Calu3 (cell line): ENCODE data around the gene MMP15. TPM values are rescaled to one million over a fixed set of nuclear protein-coding genes. Genes with fewer than 3 reads are reported as not detected.

ENCODE experiments used
- BruUV-seq: library from RNA; stranded (reverse); fragments of 400-500 nt; replicated peaks from 2 replicates; lab custom pipeline; 2021; lab: Mats Ljungman, UMichigan
- CTCF ChIA-PET: fragments of 300-600 bp; sonication (Branson Sonifier 250); formaldehyde crosslinking; loops from one replicate; lab custom pipeline; 2022; ENCODE audit warnings: antibody characterized with exemption; lab: Charles Lee
- DNase-seq: peaks from one replicate; pipeline ENCODE4 v3.0.0; 2022
- H3K27ac Mint-ChIP-seq: one replicate; pipeline ENCODE4 v1.8.0; 2022; ENCODE audit warnings: mixed read lengths; ENCODE audit not compliant: unreplicated experiment
- H3K27me3 Mint-ChIP-seq: one replicate; pipeline ENCODE4 v1.8.0; 2022; ENCODE audit warnings: mixed read lengths; ENCODE audit not compliant: unreplicated experiment
- H3K36me3 Mint-ChIP-seq: one replicate; pipeline ENCODE4 v1.8.0; 2022; ENCODE audit warnings: mild to moderate bottlenecking, moderate library complexity, mixed read lengths; ENCODE audit not compliant: insufficient read depth, unreplicated experiment
- H3K4me1 Mint-ChIP-seq: one replicate; pipeline ENCODE4 v1.8.0; 2022; ENCODE audit warnings: mild to moderate bottlenecking, low read depth, mixed read lengths; ENCODE audit not compliant: unreplicated experiment
- H3K4me3 Mint-ChIP-seq: one replicate; pipeline ENCODE4 v1.8.0; 2022; ENCODE audit warnings: mild to moderate bottlenecking, low read depth, moderate library complexity, mixed read lengths; ENCODE audit not compliant: unreplicated experiment
- H3K9me3 Mint-ChIP-seq: one replicate; pipeline ENCODE4 v1.8.0; 2022; ENCODE audit warnings: low read depth, mixed read lengths; ENCODE audit not compliant: unreplicated experiment
- intact Hi-C: fragments of 100-400 bp; cut with micrococcal nuclease; formaldehyde crosslinking; loops from one replicate; pipeline ENCODE4 v1.10.0; 2022; ENCODE audit not compliant: unreplicated experiment
- total RNA-seq: library from RNA; stranded (reverse); gene quantifications from 2 replicates; pipeline ENCODE4 v1.2.3, GENCODE V29; 2022
- TF ChIP-seq, protein P1 (sequence below): fragments of 200-600 bp; IDR thresholded peaks from one replicate; pipeline ENCODE4 v1.8.0; 2022; ENCODE audit warnings: antibody characterized with exemption; ENCODE audit not compliant: unreplicated experiment

The MMP15 gene
- total RNA-seq, 1 experiment from 2014 or later = 81.4 TPM

DNA sequence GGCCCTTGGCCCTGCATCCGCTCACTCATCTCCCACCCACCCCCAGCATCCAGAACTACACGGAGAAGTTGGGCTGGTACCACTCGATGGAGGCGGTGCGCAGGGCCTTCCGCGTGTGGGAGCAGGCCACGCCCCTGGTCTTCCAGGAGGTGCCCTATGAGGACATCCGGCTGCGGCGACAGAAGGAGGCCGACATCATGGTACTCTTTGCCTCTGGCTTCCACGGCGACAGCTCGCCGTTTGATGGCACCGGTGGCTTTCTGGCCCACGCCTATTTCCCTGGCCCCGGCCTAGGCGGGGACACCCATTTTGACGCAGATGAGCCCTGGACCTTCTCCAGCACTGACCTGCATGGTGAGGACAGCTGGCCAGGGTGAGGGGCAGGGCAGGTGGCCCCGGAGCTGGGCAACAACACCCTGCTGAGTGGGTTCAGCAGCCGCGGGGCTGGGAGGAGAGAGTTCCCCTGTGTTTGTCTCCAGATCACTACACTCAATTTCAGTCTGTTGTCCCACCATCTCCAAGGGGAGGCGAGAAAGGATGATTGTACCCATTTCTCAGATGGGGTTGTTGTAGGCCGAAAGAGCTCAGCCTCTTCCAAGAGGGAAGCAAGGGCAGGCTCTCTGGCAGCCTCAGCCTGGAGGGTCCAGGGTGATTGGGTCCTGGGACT is 14.4 kb downstream of the MMP15 start:
- Mint-ChIP-seq H3K27me3 (no peaks in the 10 kb centered on the region), H3K4me3 (no peak overlapping the region), H3K27ac (no peak overlapping the region), H3K36me3 (peaks cover 23% of the 10 kb centered on the region), H3K4me1 (no peaks in the 10 kb centered on the region), H3K9me3 (no peaks in the 10 kb centered on the region)
- BruUV-seq = no TSS peak
- intact Hi-C loops = no loop called here
- no peak for DNase-seq
- TF ChIP-seq, protein P1, sequence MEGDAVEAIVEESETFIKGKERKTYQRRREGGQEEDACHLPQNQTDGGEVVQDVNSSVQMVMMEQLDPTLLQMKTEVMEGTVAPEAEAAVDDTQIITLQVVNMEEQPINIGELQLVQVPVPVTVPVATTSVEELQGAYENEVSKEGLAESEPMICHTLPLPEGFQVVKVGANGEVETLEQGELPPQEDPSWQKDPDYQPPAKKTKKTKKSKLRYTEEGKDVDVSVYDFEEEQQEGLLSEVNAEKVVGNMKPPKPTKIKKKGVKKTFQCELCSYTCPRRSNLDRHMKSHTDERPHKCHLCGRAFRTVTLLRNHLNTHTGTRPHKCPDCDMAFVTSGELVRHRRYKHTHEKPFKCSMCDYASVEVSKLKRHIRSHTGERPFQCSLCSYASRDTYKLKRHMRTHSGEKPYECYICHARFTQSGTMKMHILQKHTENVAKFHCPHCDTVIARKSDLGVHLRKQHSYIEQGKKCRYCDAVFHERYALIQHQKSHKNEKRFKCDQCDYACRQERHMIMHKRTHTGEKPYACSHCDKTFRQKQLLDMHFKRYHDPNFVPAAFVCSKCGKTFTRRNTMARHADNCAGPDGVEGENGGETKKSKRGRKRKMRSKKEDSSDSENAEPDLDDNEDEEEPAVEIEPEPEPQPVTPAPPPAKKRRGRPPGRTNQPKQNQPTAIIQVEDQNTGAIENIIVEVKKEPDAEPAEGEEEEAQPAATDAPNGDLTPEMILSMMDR = no peak
- CTCF ChIA-PET = interaction anchor here (0.6 kb wide), 1 partner anchor 16 kb away, joined by 7 read pairs; no protein-coding TSS in a partner anchor

DNA sequence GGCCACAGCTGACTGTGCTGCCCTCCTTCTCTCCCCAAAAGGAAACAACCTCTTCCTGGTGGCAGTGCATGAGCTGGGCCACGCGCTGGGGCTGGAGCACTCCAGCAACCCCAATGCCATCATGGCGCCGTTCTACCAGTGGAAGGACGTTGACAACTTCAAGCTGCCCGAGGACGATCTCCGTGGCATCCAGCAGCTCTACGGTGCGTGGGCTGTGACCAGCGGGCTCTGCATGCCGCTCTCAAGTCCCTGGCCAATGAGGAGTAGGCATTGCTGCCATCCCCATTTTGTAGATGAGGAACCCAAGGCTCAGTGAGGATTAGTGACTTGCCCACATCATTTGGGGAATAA is 14.9 kb downstream of the MMP15 start:
- Mint-ChIP-seq H3K9me3 (no peaks in the 10 kb centered on the region), H3K36me3 (peaks cover 23% of the 10 kb centered on the region), H3K27ac (no peak overlapping the region), H3K27me3 (no peaks in the 10 kb centered on the region), H3K4me1 (no peaks in the 10 kb centered on the region), H3K4me3 (no peak overlapping the region)
- CTCF ChIA-PET = interaction anchor here (0.6 kb wide), 1 partner anchor 16 kb away, joined by 7 read pairs; no protein-coding TSS in a partner anchor
- TF ChIP-seq, protein P1 = no peak
- intact Hi-C loops = no loop called here
- no peak for DNase-seq
- BruUV-seq = no TSS peak

DNA sequence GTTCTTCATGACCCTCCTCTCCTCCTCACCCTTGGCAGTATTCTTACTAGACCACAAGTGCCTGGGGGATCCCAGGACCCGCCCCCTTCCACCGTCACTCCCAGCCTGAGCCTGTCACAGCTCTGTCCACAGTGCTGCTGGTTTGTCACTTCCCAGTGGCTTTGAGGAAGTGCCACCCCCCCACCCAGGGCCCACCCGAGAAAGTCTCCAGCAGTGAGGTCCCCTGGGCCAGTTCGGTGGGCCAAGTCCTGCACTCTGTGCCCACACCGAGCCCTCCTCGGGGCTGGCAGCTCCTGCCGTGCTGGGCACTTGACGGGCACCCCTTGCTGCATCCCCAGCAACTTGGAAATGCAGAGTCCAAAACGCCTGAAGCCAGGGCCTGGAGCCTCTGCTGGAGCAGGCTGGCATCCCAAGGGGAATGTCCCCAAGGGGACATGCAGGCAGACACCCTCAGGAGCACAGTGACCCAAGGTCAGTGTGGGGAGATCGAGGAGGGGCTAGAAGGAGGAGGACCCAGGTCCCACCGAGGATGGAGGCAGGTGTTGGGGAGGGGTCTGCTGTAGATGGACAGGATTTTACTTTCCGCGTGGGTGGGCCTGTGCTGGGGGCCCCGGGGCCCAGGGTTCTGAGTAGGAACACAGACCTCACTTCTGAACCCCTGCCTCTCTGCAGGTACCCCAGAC is 15.5 kb downstream of the MMP15 start:
- H3K4me1 Mint-ChIP-seq = no peaks in the 10 kb centered on the region
- H3K36me3 Mint-ChIP-seq = peaks cover 23% of the 10 kb centered on the region

DNA sequence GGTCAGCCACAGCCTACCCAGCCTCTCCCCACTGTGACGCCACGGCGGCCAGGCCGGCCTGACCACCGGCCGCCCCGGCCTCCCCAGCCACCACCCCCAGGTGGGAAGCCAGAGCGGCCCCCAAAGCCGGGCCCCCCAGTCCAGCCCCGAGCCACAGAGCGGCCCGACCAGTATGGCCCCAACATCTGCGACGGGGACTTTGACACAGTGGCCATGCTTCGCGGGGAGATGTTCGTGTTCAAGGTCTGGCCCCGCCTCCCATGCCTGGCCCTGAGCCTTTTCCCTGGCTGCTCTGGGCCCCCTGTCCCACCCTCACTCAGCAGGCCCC is 16.0 kb downstream of the MMP15 start:
- no TSS peak for BruUV-seq
- no peak overlapping the region for H3K4me3 Mint-ChIP-seq
- no peaks in the 10 kb centered on the region for H3K9me3 Mint-ChIP-seq
- H3K4me1 Mint-ChIP-seq = no peaks in the 10 kb centered on the region
- H3K36me3 Mint-ChIP-seq = peaks cover 21% of the 10 kb centered on the region
- H3K27ac Mint-ChIP-seq = no peak overlapping the region
- no peaks in the 10 kb centered on the region for H3K27me3 Mint-ChIP-seq
- TF ChIP-seq, protein P1 = no peak
- intact Hi-C loops = no loop called here
- DNase-seq = no peak
- CTCF ChIA-PET = no interaction called here

More for the DNA sequence above, 15.5 kb downstream of the MMP15 start:
- TF ChIP-seq, protein P1 = no peak
- CTCF ChIA-PET = no interaction called here
- intact Hi-C loops = no loop called here
- BruUV-seq = no TSS peak
- DNase-seq = no peak
- H3K4me3 Mint-ChIP-seq = no peak overlapping the region
- H3K9me3 Mint-ChIP-seq = no peaks in the 10 kb centered on the region
- H3K27me3 Mint-ChIP-seq = no peaks in the 10 kb centered on the region
- no peak overlapping the region for H3K27ac Mint-ChIP-seq
